Mesenchymal stem cell (in vitro differentiated cells and primary cell): Measurements from ENCODE around the gene IKBKE.

Experiments used
- DNase-seq: peaks from one replicate; pipeline ENCODE4 v3.0.0-alpha.2; 2013
- H2AFZ ChIP-seq: one replicate; pipeline ENCODE4 v1.6.1; 2013; ENCODE audit warnings: low read depth, mild to moderate bottlenecking, control low read depth, inconsistent platforms, low read length, moderate library complexity
- H2AK5ac ChIP-seq: 2 replicates; pipeline ENCODE4 v1.6.1; 2013; ENCODE audit warnings: low read length, moderate library complexity, mild to moderate bottlenecking, inconsistent platforms; ENCODE audit not compliant: severe bottlenecking
- H2BK120ac ChIP-seq: one replicate; pipeline ENCODE4 v1.6.1; 2013; ENCODE audit warnings: low read depth, mild to moderate bottlenecking, inconsistent platforms, low read length, moderate library complexity
- H2BK12ac ChIP-seq, 2 experiments: one replicate each; pipeline ENCODE4 v1.6.1; 2013; ENCODE audit warnings: inconsistent platforms in 2 of 2, low read length in 2 of 2, mild to moderate bottlenecking in 2 of 2, moderate library complexity in 2 of 2, control low read depth in 1 of 2
- H2BK15ac ChIP-seq: one replicate; pipeline ENCODE4 v1.6.1; 2013; ENCODE audit warnings: mild to moderate bottlenecking, low read depth, inconsistent platforms; ENCODE audit not compliant: poor library complexity, severe bottlenecking
- H2BK5ac ChIP-seq: 2 replicates; pipeline ENCODE4 v1.6.1; 2013; ENCODE audit warnings: low read depth, mild to moderate bottlenecking, low read length, control low read depth, inconsistent platforms; ENCODE audit not compliant: poor library complexity, severe bottlenecking
- H3K14ac ChIP-seq, 2 experiments: one replicate each; pipeline ENCODE4 v1.6.1; 2013; ENCODE audit warnings: inconsistent platforms in 2 of 2, low read length in 2 of 2, control low read depth in 1 of 2, mild to moderate bottlenecking in 1 of 2, moderate library complexity in 1 of 2
- H3K18ac ChIP-seq, 2 experiments: one replicate each; pipeline ENCODE4 v1.6.1; 2013; ENCODE audit warnings: inconsistent platforms in 2 of 2, low read length in 2 of 2, control low read depth in 1 of 2, low read depth in 1 of 2, mild to moderate bottlenecking in 1 of 2
- H3K23ac ChIP-seq, 2 experiments: one replicate each; pipeline ENCODE4 v1.6.1; 2013; ENCODE audit warnings: inconsistent platforms in 2 of 2, low read length in 2 of 2, mild to moderate bottlenecking in 2 of 2, moderate library complexity in 2 of 2, control low read depth in 1 of 2
- H3K27ac ChIP-seq: 2 replicates; pipeline ENCODE4 v1.5.1; 2013; ENCODE audit warnings: mild to moderate bottlenecking, moderate library complexity, low read length, control low read depth, inconsistent platforms; ENCODE audit not compliant: poor library complexity, severe bottlenecking
- H3K27me3 ChIP-seq, 2 experiments: 2 replicates each; pipeline versions ENCODE4 v1.6.1 to v1.7.0; 2013; ENCODE audit warnings: low read length in 2 of 2, mild to moderate bottlenecking in 2 of 2, moderate library complexity in 2 of 2, control low read depth in 1 of 2, inconsistent platforms in 1 of 2; ENCODE audit not compliant: control insufficient read depth in 1 of 2, insufficient read depth in 1 of 2
- H3K36me3 ChIP-seq, 2 experiments: 2 replicates each; pipeline versions ENCODE4 v1.6.1 to v1.7.0; 2013; ENCODE audit warnings: low read length in 2 of 2, control low read depth in 1 of 2, inconsistent platforms in 1 of 2, low read depth in 1 of 2, mild to moderate bottlenecking in 1 of 2; ENCODE audit not compliant: insufficient read depth in 2 of 2, control insufficient read depth in 1 of 2
- H3K4ac ChIP-seq, 2 experiments: one replicate each; pipeline ENCODE4 v1.6.1; 2013; ENCODE audit warnings: inconsistent platforms in 2 of 2, low read length in 2 of 2, mild to moderate bottlenecking in 2 of 2, moderate library complexity in 2 of 2, control low read depth in 1 of 2, low read depth in 1 of 2
- H3K4me1 ChIP-seq: 2 replicates; pipeline ENCODE4 v1.6.1; 2013; ENCODE audit warnings: low read depth, low read length, control low read depth; ENCODE audit not compliant: control insufficient read depth, insufficient read depth
- H3K4me2 ChIP-seq: 2 replicates; pipeline ENCODE4 v1.6.1; 2013; ENCODE audit warnings: low read length, mild to moderate bottlenecking, inconsistent platforms; ENCODE audit not compliant: poor library complexity, severe bottlenecking
- H3K4me3 ChIP-seq, 2 experiments: 2 replicates each; pipeline versions ENCODE4 v1.5.1 to v1.7.0; 2013; ENCODE audit warnings: low read length in 2 of 2, mild to moderate bottlenecking in 2 of 2, control low read depth in 1 of 2, low read depth in 1 of 2; ENCODE audit not compliant: insufficient read depth in 1 of 2
- H3K79me1 ChIP-seq: replicated peaks from 2 replicates; pipeline ENCODE4 v1.6.1; 2013; ENCODE audit warnings: mild to moderate bottlenecking, control low read depth, low read length, inconsistent platforms; ENCODE audit not compliant: poor library complexity, severe bottlenecking
- H3K9ac ChIP-seq: 2 replicates; pipeline ENCODE4 v1.7.0; 2013; ENCODE audit warnings: mild to moderate bottlenecking, low read length, moderate library complexity
- H3K9me3 ChIP-seq: 2 replicates; pipeline ENCODE4 v1.7.0; 2013; ENCODE audit warnings: mild to moderate bottlenecking, low read length; ENCODE audit not compliant: control insufficient read depth
- H4K8ac ChIP-seq: one replicate; pipeline ENCODE4 v1.6.1; 2013; ENCODE audit warnings: inconsistent platforms, mild to moderate bottlenecking, low read length, moderate library complexity
- H4K91ac ChIP-seq: one replicate; pipeline ENCODE4 v1.6.1; 2013; ENCODE audit warnings: mild to moderate bottlenecking, low read length, inconsistent platforms
- WGBS: methylation state at CpG from one replicate; pipeline ENCODE4 v1.1.7; 2013; ENCODE audit warnings: mixed read lengths; 5-methylcytosine and 5-hydroxymethylcytosine counted together

The IKBKE gene

GRCh38 chr1:206439205-206439604 is 31.1 kb upstream of the IKBKE start:
- no peak overlapping the region for H2BK12ac ChIP-seq
- no peak overlapping the region for H2AFZ ChIP-seq
- H4K91ac ChIP-seq, result no peak overlapping the region
- no peak overlapping the region for H3K23ac ChIP-seq
- no peak overlapping the region for H3K18ac ChIP-seq
- no peaks in the 10 kb centered on the region for H3K9me3 ChIP-seq
- peaks cover 33 to 93% of the 10 kb centered on the region in 2 experiments for H3K36me3 ChIP-seq
- no peak overlapping the region for H3K4me2 ChIP-seq
- H4K8ac ChIP-seq, result no peak overlapping the region
- WGBS, result no CpG with 5 or more reads among the region's 2 CpGs
- H3K14ac ChIP-seq, result no peak overlapping the region
- no peak for DNase-seq
- no peaks in the 10 kb centered on the region for H3K27me3 ChIP-seq
- peaks cover 4% of the 10 kb centered on the region for H3K4me1 ChIP-seq
- no peak overlapping the region for H3K9ac ChIP-seq
- no peak overlapping the region for H3K27ac ChIP-seq
- peaks cover 8% of the 10 kb centered on the region for H3K79me1 ChIP-seq
- H2BK5ac ChIP-seq, result no peak overlapping the region
- H2BK15ac ChIP-seq, result no peak overlapping the region
- no peak overlapping the region for H2BK120ac ChIP-seq
- H2AK5ac ChIP-seq, result no peak overlapping the region
- no peak overlapping the region for H3K4me3 ChIP-seq
- H3K4ac ChIP-seq, result no peak overlapping the region

- DNase-seq, result no peak
Observed at GRCh38 chr1:206441336-206441967, 28.8 kb upstream of the IKBKE start.

GRCh38 chr1:206442101-206442500 is 28.2 kb upstream of the IKBKE start:
- H3K27ac ChIP-seq, result no peak overlapping the region
- H3K4ac ChIP-seq, result no peak overlapping the region
- no peak overlapping the region for H4K91ac ChIP-seq
- no peak overlapping the region for H2AK5ac ChIP-seq
- no peak overlapping the region for H3K23ac ChIP-seq
- WGBS, result 84% methylated on average over 4 of the region's 4 CpGs
- no peak overlapping the region for H3K4me2 ChIP-seq
- H2AFZ ChIP-seq, result no peak overlapping the region
- no peak overlapping the region for H3K9ac ChIP-seq
- H4K8ac ChIP-seq, result peak overlapping the region; percentile 36
- no peaks in the 10 kb centered on the region for H3K27me3 ChIP-seq
- H2BK15ac ChIP-seq, result no peak overlapping the region
- H2BK5ac ChIP-seq, result peak overlapping the region; percentile 49
- H3K18ac ChIP-seq, result no peak overlapping the region
- no peak overlapping the region for H3K4me3 ChIP-seq
- H2BK120ac ChIP-seq, result no peak overlapping the region
- peaks cover 4% of the 10 kb centered on the region for H3K4me1 ChIP-seq
- DNase-seq, result no peak
- no peaks in the 10 kb centered on the region for H3K9me3 ChIP-seq
- peaks cover 49 to 93% of the 10 kb centered on the region in 2 experiments for H3K36me3 ChIP-seq
- H3K79me1 ChIP-seq, result peaks cover 8% of the 10 kb centered on the region
- H3K14ac ChIP-seq, result no peak overlapping the region
- H2BK12ac ChIP-seq, result no peak overlapping the region

More at GRCh38 chr1:206441336-206441967, 28.8 kb upstream of the IKBKE start:
- Histone ChIP-seq H2AK5ac (no peak overlapping the region), H3K23ac (no peak overlapping the region), H3K4me1 (peaks cover 4% of the 10 kb centered on the region), H2BK120ac (no peak overlapping the region), H3K9ac (no peak overlapping the region), H3K27me3 (no peaks in the 10 kb centered on the region), H3K79me1 (peaks cover 8% of the 10 kb centered on the region), H3K9me3 (no peaks in the 10 kb centered on the region), H3K14ac (no peak overlapping the region), H2BK15ac (no peak overlapping the region), H4K91ac (no peak overlapping the region), H3K4ac (no peak overlapping the region), H4K8ac (peak overlapping the region; percentile 23), H3K4me2 (no peak overlapping the region), H2AFZ (no peak overlapping the region), H3K36me3 (peaks cover 44 to 94% of the 10 kb centered on the region in 2 experiments), H2BK12ac (no peak overlapping the region), H3K27ac (no peak overlapping the region), H3K18ac (no peak overlapping the region), H3K4me3 (no peak overlapping the region), H2BK5ac (no peak overlapping the region)
- WGBS, result 99% methylated on average over 5 of the region's 7 CpGs

GRCh38 chr1:206445116-206445515 is 25.2 kb upstream of the IKBKE start:
- Histone ChIP-seq H3K4me3 (no peak overlapping the region), H4K91ac (no peak overlapping the region), H3K9ac (no peak overlapping the region), H2BK120ac (no peak overlapping the region), H2BK5ac (no peak overlapping the region), H3K4me2 (no peak overlapping the region), H3K9me3 (no peaks in the 10 kb centered on the region), H2BK12ac (no peak overlapping the region), H3K27ac (no peak overlapping the region), H2AK5ac (no peak overlapping the region), H3K23ac (no peak overlapping the region), H3K36me3 (peaks cover 48 to 91% of the 10 kb centered on the region in 2 experiments), H2BK15ac (no peak overlapping the region), H3K18ac (no peak overlapping the region), H4K8ac (no peak overlapping the region), H3K79me1 (peaks cover 7% of the 10 kb centered on the region), H3K4ac (no peak overlapping the region), H3K27me3 (no peaks in the 10 kb centered on the region), H3K4me1 (peaks cover 4% of the 10 kb centered on the region), H3K14ac (no peak overlapping the region), H2AFZ (no peak overlapping the region)
- no peak for DNase-seq
- WGBS, result 61% methylated on average over 4 of the region's 4 CpGs
